HCT116 (cell line): ENCODE measurements around the gene INTS2. TPM values are rescaled to one million over a fixed set of nuclear protein-coding genes. Genes with fewer than 3 reads are reported as not detected.
"Not testable (repeated sequence)": the region's sequence is repeated elsewhere in the genome, so short reads cannot be mapped to it uniquely, and the experiment has no call there.

ENCODE experiments used
- ATAC-seq: fragments of 200-7000 bp; cut with Tn5 transposase; 2 replicates; pipeline ENCODE4 v1.9.1; 2020; ENCODE audit warnings: mild to moderate bottlenecking, moderate library complexity
- BruUV-seq: library from RNA; stranded (reverse); fragments of 400-500 nt; replicated peaks from 2 replicates; lab custom pipeline; 2021; lab: Mats Ljungman, UMichigan
- CTCF ChIA-PET: fragments of 300-600 bp; sonication (Branson Sonifier 250); formaldehyde crosslinking; loops from one replicate; lab custom pipeline; 2021; ENCODE audit warnings: antibody characterized with exemption; lab: Charles Lee
- POLR2A ChIA-PET: fragments of 300-600, 350-600 bp; sonication (Branson Sonifier 250); formaldehyde crosslinking; loops from one replicate; lab custom pipeline; 2021; ENCODE audit warnings: antibody characterized with exemption; lab: Charles Lee
- RAD21 ChIA-PET, 2 experiments: fragments of 300-600 bp; sonication (Branson Sonifier 250); formaldehyde crosslinking; loops; one replicate each; lab custom pipeline; 2023; ENCODE audit warnings: low total read pairs in 2 of 2; ENCODE audit not compliant: uncharacterized antibody in 2 of 2, unreplicated experiment in 2 of 2, low non-redundant PET in 1 of 2; lab: Charles Lee
- DNase-seq: peaks from one replicate; pipeline ENCODE4 v3.0.0-alpha.2; 2010; ENCODE audit warnings: low read depth, low spot score
- H2AFZ ChIP-seq: fragments of 200-600 bp; shearing (Covaris generic), sonication (generic); 2 replicates; pipeline ENCODE4 v1.6.1; 2017; ENCODE audit warnings: low read depth, mixed run types, mixed read lengths, antibody characterized with exemption, low read length; ENCODE audit not compliant: poor library complexity, severe bottlenecking
- H3K27ac ChIP-seq: 2 replicates; pipeline ENCODE4 v1.5.1; 2012; ENCODE audit warnings: low read depth, low read length
- H3K27me3 ChIP-seq: fragments of 200-600 bp; sonication (generic); 2 replicates; pipeline ENCODE4 v1.6.1; 2016; ENCODE audit warnings: mixed run types, low read length, mixed read lengths; ENCODE audit not compliant: insufficient read depth
- H3K36me3 ChIP-seq, 2 experiments: fragments of 200-500 bp in 1 of 2; fragments of 200-600 bp in 1 of 2; sonication (Bioruptor generic) in 1 of 2; sonication (generic) in 1 of 2; 2 replicates each; pipeline versions ENCODE4 v1.5.1 to v1.6.1; 2014 to 2016; ENCODE audit warnings: low read length in 2 of 2, inconsistent platforms in 1 of 2, mixed read lengths in 1 of 2, mixed run types in 1 of 2; ENCODE audit not compliant: insufficient read depth in 2 of 2, control insufficient read depth in 1 of 2
- H3K4me1 ChIP-seq, 2 experiments: fragments of 200-600 bp in 1 of 2; sonication (generic) in 1 of 2; 2 replicates each; pipeline versions ENCODE4 v1.5.1 to v1.6.1; 2012 to 2017; ENCODE audit warnings: low read length in 2 of 2, inconsistent platforms in 1 of 2, mild to moderate bottlenecking in 1 of 2, mixed read lengths in 1 of 2, mixed run types in 1 of 2, moderate library complexity in 1 of 2; ENCODE audit not compliant: insufficient read depth in 2 of 2, control insufficient read depth in 1 of 2
- H3K4me2 ChIP-seq: fragments of 200-600 bp; sonication (generic); 2 replicates; pipeline ENCODE4 v1.6.1; 2017; ENCODE audit warnings: mixed run types, low read length, mixed read lengths
- H3K4me3 ChIP-seq, 2 experiments: fragments of 200-600 bp in 1 of 2; sonication (generic) in 1 of 2; replicated peaks in 1 of 2; 2 replicates each; pipeline ENCODE4 v1.5.1; 2011 to 2016; ENCODE audit warnings: low read length in 2 of 2, control low read depth in 1 of 2, low read depth in 1 of 2, mild to moderate bottlenecking in 1 of 2, mixed read lengths in 1 of 2, mixed run types in 1 of 2
- H3K79me2 ChIP-seq: fragments of 200-600 bp; sonication (generic); 2 replicates; pipeline ENCODE4 v1.6.1; 2017; ENCODE audit warnings: mild to moderate bottlenecking, mixed run types, low read length, moderate library complexity, mixed read lengths; ENCODE audit not compliant: insufficient read depth
- H3K9ac ChIP-seq: fragments of 200-600 bp; sonication (generic); 2 replicates; pipeline ENCODE4 v1.6.1; 2016; ENCODE audit warnings: low read length, mixed read lengths
- H3K9me2 ChIP-seq: fragments of 200-600 bp; sonication (generic), shearing (Covaris generic); 2 replicates; pipeline ENCODE4 v1.6.1; 2017; ENCODE audit warnings: mixed run types, mild to moderate bottlenecking, moderate library complexity; ENCODE audit not compliant: insufficient read depth
- H3K9me3 ChIP-seq, 2 experiments: fragments of 200-500 bp in 1 of 2; fragments of 200-600 bp in 1 of 2; sonication (Bioruptor generic) in 1 of 2; sonication (generic) in 1 of 2; 2 replicates each; pipeline ENCODE4 v1.6.1; 2014 to 2017; ENCODE audit warnings: low read length in 2 of 2, mixed read lengths in 2 of 2, inconsistent platforms in 1 of 2, low read depth in 1 of 2, mild to moderate bottlenecking in 1 of 2, mixed run types in 1 of 2, moderate library complexity in 1 of 2; ENCODE audit not compliant: control insufficient read depth in 1 of 2, insufficient read depth in 1 of 2
- H4K20me1 ChIP-seq: fragments of 200-600 bp; sonication (generic), shearing (Covaris generic); 2 replicates; pipeline ENCODE4 v1.6.1; 2017; ENCODE audit warnings: mixed run types, mild to moderate bottlenecking, moderate library complexity; ENCODE audit not compliant: insufficient read depth
- CBX3 ChIP-seq: IDR thresholded peaks from 2 replicates; pipeline ENCODE4 v1.6.1; 2012; ENCODE audit warnings: low read depth
- CEBPB ChIP-seq: IDR thresholded peaks from 2 replicates; pipeline ENCODE4 v1.6.1; 2012; ENCODE audit warnings: low read depth
- CTCF ChIP-seq, 3 experiments: fragments of 200-600 bp in 1 of 3; sonication (generic) in 1 of 3; IDR thresholded peaks in 2 of 3; conservative IDR thresholded peaks in 1 of 3; 2 replicates each; pipeline ENCODE4 v1.5.1; 2012 to 2017; ENCODE audit warnings: low read depth in 2 of 3, low read length in 2 of 3, antibody characterized with exemption in 1 of 3, borderline replicate concordance in 1 of 3, control low read depth in 1 of 3, mild to moderate bottlenecking in 1 of 3, mixed read lengths in 1 of 3, mixed run types in 1 of 3, moderate library complexity in 1 of 3; ENCODE audit not compliant: insufficient read depth in 1 of 3
- EGR1 ChIP-seq: IDR thresholded peaks from 2 replicates; pipeline ENCODE4 v1.6.1; 2012; ENCODE audit warnings: low read depth
- ELF1 ChIP-seq: IDR thresholded peaks from 2 replicates; pipeline ENCODE4 v1.6.1; 2012; ENCODE audit warnings: low read depth, borderline replicate concordance
- EZH2phosphoT487 ChIP-seq: fragments of 200-600 bp; IDR thresholded peaks from 2 replicates; pipeline ENCODE4 v1.6.1; 2018; ENCODE audit warnings: antibody characterized with exemption, borderline replicate concordance
- JUND ChIP-seq: IDR thresholded peaks from 2 replicates; pipeline ENCODE4 v1.6.1; 2012
- MAX ChIP-seq: IDR thresholded peaks from 2 replicates; pipeline ENCODE4 v1.6.1; 2012
- POLR2A ChIP-seq: IDR thresholded peaks from 2 replicates; pipeline ENCODE4 v1.7.0; 2011; ENCODE audit warnings: borderline replicate concordance; ENCODE audit not compliant: insufficient read depth, insufficient read length; ENCODE audit errors: extremely low read depth
- POLR2AphosphoS5 ChIP-seq: IDR thresholded peaks from 2 replicates; pipeline ENCODE4 v1.6.1; 2011; ENCODE audit warnings: mild to moderate bottlenecking, low read depth, low read length, moderate library complexity
- RAD21 ChIP-seq: IDR thresholded peaks from 2 replicates; pipeline ENCODE4 v1.6.1; 2012; ENCODE audit warnings: low read depth, mild to moderate bottlenecking
- REST ChIP-seq: IDR thresholded peaks from 2 replicates; pipeline ENCODE4 v1.6.1; 2012; ENCODE audit warnings: low read depth
- SIN3A ChIP-seq: IDR thresholded peaks from 2 replicates; pipeline ENCODE4 v1.6.1; 2012; ENCODE audit warnings: low read depth
- SP1 ChIP-seq: IDR thresholded peaks from 2 replicates; pipeline ENCODE4 v1.6.1; 2012; ENCODE audit warnings: low read depth
- SRF ChIP-seq: IDR thresholded peaks from 2 replicates; pipeline ENCODE4 v1.6.1; 2012; ENCODE audit warnings: low read depth
- TCF7L2 ChIP-seq: IDR thresholded peaks from 2 replicates; pipeline ENCODE4 v1.7.0; 2011; ENCODE audit warnings: borderline replicate concordance, inconsistent platforms; ENCODE audit not compliant: insufficient read depth, insufficient read length; ENCODE audit errors: extremely low read depth
- ZNF274 ChIP-seq: fragments of 200-500 bp; sonication (Bioruptor generic); IDR thresholded peaks from 2 replicates; pipeline ENCODE4 v1.6.1; 2014; ENCODE audit warnings: mild to moderate bottlenecking, low read depth, low read length, inconsistent platforms
- intact Hi-C: fragments of 100-400 bp; cut with micrococcal nuclease; formaldehyde crosslinking; loops from 2 replicates; pipeline ENCODE4 v1.10.0; 2022
- total RNA-seq: library from RNA; stranded (reverse); gene quantifications from one replicate; pipeline ENCODE4 v1.2.1, GENCODE V29; 2021; ENCODE audit not compliant: unreplicated experiment

INTS2 gene
- total RNA-seq, 1 experiment from 2014 or later: 40.5 TPM

GRCh38 chr17:61885865-61886264 lies 41.9 kb downstream of the INTS2 start:
- H3K4me3 ChIP-seq, DNase-seq, H3K4me1 ChIP-seq, H3K79me2 ChIP-seq, H3K27ac ChIP-seq, H2AFZ ChIP-seq, H3K9ac ChIP-seq, BruUV-seq, H3K4me2 ChIP-seq, RAD21 ChIA-PET, POLR2A ChIA-PET, H3K9me3 ChIP-seq, H4K20me1 ChIP-seq, intact Hi-C loops, H3K27me3 ChIP-seq, H3K9me2 ChIP-seq: not testable (repeated sequence)
- H3K36me3 ChIP-seq: peaks cover 22 to 28% of the 10 kb centered on the region in 2 experiments
- ATAC-seq: peak; percentile 59; the same call in 1 of the 2 replicates
- CTCF ChIA-PET: interaction anchor here (1.0 to 1.2 kb wide), 2 partner anchors 13 to 224 kb away, joined by 3 to 5 read pairs; no protein-coding TSS in a partner anchor

- no peak for ATAC-seq
- Histone ChIP-seq H3K9me2 (no peaks in the 10 kb centered on the region), H3K27ac (no peak overlapping the region), H2AFZ (no peak overlapping the region), H3K4me1 (peaks cover 0 to 6% of the 10 kb centered on the region in 2 experiments; a peak in 2 of 4 replicates), H3K9me3 (no peaks in the 10 kb centered on the region), H3K9ac (no peak overlapping the region), H3K27me3 (no peaks in the 10 kb centered on the region), H3K36me3 (peaks cover 26 to 31% of the 10 kb centered on the region in 2 experiments), H4K20me1 (no peaks in the 10 kb centered on the region), H3K79me2 (no peaks in the 10 kb centered on the region), H3K4me3 (no peak overlapping the region), H3K4me2 (no peak overlapping the region)
- BruUV-seq: no TSS peak
- DNase-seq: no peak
- intact Hi-C loops: no loop called here
- ChIA-PET RAD21 (no interaction called here), CTCF (interaction anchor here (1.0 to 1.2 kb wide), 2 partner anchors 14 to 225 kb away, joined by 3 to 5 read pairs; no protein-coding TSS in a partner anchor), POLR2A (no interaction called here)
- no peak for TF ChIP-seq ZNF274
- no peak for TF ChIP-seq MAX
- no peak for TF ChIP-seq TCF7L2
- TF ChIP-seq CEBPB: no peak
- no peak for TF ChIP-seq POLR2AphosphoS5
- TF ChIP-seq EGR1: no peak
- no peak for TF ChIP-seq SRF
- no peak for TF ChIP-seq SIN3A
- no peak for TF ChIP-seq CTCF (IDR thresholded peaks at IDR 0.05 in 2 of 3, conservative IDR thresholded peaks at IDR 0.05 in 1 of 3; ENCODE audit: borderline replicate concordance in 1 of 3, insufficient read depth in 1 of 3, low read depth in 2 of 3, low read length in 2 of 3)
- no peak for TF ChIP-seq ELF1
- no peak for TF ChIP-seq SP1
- no peak for TF ChIP-seq RAD21
- TF ChIP-seq CBX3: no peak
- TF ChIP-seq JUND: no peak
- TF ChIP-seq REST: no peak
- TF ChIP-seq EZH2phosphoT487: no peak
- no peak for TF ChIP-seq POLR2A
These were observed 42.9 kb downstream of the INTS2 start for GRCh38 chr17:61884864-61885263.
